AG04449 (cell line): Measurements from ENCODE around the gene ITIH3.

Experiments
- CTCF ChIA-PET: fragments of 350-600 bp; formaldehyde crosslinking; extraction: SDS; loops from one replicate; lab custom pipeline; 2021; ENCODE audit warnings: antibody characterized with exemption; lab: Yijun Ruan, JAX
- POLR2A ChIA-PET: fragments of 400-600, 350-600 bp; formaldehyde crosslinking; extraction: SDS; loops from one replicate; lab custom pipeline; 2020; ENCODE audit warnings: antibody characterized with exemption, inconsistent platforms; lab: Yijun Ruan, JAX
- DNase-seq: peaks from one replicate; pipeline ENCODE4 v3.0.0-alpha.2; 2010; ENCODE audit warnings: low read depth, low spot score
- H3K4me3 ChIP-seq: 2 replicates; pipeline ENCODE4 v1.5.1; 2011; ENCODE audit warnings: low read depth, mild to moderate bottlenecking, control low read depth, low read length
- TF ChIP-seq, protein P1 (sequence below): IDR thresholded peaks from one replicate; pipeline ENCODE4 v1.5.1; 2011; ENCODE audit warnings: mild to moderate bottlenecking, moderate library complexity, low read length, control low read depth, inconsistent platforms; ENCODE audit not compliant: insufficient read depth; ENCODE audit errors: missing control alignments

ITIH3 gene

DNA sequence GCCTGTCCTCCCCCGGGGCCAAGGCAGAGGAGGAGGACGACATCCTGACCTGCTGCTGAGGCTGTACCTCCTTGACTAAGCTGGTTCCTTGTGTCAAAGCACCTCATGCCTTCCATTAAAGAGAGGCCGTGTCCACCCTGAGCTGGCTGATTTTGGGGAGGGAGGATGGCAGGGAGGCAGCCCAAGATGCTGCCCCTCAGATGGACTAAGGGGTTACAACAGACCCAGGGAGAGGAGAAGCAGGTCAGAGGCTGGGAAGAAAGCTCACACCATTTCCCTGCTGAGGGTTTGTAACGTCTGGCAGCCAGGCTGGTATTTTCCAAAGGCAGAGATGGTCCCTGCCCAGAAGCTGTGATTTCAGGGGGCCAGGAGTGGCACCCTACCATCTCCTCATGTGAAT is 2.7 kb upstream of the ITIH3 start:
- CTCF ChIA-PET, result no interaction called here
- POLR2A ChIA-PET, result no interaction called here
- H3K4me3 ChIP-seq, result no peak overlapping the region
- DNase-seq, result no peak
- TF ChIP-seq, protein P1, sequence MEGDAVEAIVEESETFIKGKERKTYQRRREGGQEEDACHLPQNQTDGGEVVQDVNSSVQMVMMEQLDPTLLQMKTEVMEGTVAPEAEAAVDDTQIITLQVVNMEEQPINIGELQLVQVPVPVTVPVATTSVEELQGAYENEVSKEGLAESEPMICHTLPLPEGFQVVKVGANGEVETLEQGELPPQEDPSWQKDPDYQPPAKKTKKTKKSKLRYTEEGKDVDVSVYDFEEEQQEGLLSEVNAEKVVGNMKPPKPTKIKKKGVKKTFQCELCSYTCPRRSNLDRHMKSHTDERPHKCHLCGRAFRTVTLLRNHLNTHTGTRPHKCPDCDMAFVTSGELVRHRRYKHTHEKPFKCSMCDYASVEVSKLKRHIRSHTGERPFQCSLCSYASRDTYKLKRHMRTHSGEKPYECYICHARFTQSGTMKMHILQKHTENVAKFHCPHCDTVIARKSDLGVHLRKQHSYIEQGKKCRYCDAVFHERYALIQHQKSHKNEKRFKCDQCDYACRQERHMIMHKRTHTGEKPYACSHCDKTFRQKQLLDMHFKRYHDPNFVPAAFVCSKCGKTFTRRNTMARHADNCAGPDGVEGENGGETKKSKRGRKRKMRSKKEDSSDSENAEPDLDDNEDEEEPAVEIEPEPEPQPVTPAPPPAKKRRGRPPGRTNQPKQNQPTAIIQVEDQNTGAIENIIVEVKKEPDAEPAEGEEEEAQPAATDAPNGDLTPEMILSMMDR, result no peak

DNA sequence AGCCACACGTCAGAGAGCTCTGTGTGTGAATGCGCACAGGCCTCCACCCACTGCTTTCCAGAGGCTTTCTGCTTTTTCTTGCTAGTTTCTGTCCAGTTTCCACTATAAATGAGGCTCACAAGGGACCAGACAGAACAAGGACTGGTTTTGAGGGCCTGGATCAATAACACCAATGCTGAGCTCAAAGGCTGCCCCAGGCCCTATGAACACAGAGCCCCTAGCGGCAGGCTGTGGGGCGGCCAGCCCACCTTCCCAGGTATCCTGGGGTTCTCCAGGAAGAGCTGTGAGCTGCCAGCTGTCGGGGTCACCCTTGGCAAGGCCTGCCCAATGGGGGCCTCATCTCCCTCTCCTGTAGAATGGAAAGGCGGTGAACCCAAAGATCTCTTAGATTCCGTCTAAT is 2.2 kb upstream of the ITIH3 start:
- TF ChIP-seq, protein P1, result peak; percentile 8
- CTCF ChIA-PET, result no interaction called here
- no peak overlapping the region for H3K4me3 ChIP-seq
- POLR2A ChIA-PET, result no interaction called here
- no peak for DNase-seq

DNA sequence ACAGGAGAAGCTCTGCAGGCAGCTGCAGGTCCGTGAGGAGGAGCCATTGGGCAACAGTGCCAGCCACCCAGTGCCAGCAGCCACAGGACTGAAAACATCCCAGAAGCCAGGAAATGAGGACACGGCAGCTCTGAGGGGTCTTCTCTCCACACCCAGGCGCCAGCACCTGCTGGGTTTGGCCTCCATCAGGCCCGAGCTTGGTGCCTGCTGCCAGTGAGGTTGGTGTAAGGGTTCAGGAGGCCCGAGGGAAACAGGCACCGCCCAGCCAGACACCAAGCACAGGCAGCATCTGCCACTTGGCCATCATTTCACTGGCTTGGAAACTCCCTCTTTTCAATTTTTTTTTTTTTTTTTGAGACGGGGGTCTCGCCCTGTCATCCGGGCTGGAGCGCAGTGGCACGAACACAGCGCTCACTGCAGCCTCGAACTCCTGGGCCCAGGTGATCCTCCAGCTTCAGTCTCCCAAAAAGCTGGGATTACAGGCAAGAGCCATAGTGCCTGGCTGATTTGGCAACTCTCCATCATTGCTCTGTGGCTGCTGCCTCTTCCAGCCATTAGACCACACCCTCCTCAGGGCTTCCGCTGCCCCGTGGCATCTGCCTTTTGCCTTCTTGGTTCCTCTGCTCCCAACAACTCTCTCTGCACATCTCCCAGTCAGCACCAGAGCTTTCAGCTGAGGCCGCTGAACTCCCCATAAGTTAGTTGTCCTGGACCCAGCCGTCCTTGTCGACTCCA is 1.5 kb upstream of the ITIH3 start:
- ChIA-PET CTCF (interaction anchor here (1.5 kb wide), 1 partner anchor 19 kb away, joined by 3 read pairs; no protein-coding TSS in a partner anchor), POLR2A (no interaction called here)
- no peak for DNase-seq
- H3K4me3 ChIP-seq, result no peak overlapping the region
- TF ChIP-seq, protein P1, result no peak

DNA sequence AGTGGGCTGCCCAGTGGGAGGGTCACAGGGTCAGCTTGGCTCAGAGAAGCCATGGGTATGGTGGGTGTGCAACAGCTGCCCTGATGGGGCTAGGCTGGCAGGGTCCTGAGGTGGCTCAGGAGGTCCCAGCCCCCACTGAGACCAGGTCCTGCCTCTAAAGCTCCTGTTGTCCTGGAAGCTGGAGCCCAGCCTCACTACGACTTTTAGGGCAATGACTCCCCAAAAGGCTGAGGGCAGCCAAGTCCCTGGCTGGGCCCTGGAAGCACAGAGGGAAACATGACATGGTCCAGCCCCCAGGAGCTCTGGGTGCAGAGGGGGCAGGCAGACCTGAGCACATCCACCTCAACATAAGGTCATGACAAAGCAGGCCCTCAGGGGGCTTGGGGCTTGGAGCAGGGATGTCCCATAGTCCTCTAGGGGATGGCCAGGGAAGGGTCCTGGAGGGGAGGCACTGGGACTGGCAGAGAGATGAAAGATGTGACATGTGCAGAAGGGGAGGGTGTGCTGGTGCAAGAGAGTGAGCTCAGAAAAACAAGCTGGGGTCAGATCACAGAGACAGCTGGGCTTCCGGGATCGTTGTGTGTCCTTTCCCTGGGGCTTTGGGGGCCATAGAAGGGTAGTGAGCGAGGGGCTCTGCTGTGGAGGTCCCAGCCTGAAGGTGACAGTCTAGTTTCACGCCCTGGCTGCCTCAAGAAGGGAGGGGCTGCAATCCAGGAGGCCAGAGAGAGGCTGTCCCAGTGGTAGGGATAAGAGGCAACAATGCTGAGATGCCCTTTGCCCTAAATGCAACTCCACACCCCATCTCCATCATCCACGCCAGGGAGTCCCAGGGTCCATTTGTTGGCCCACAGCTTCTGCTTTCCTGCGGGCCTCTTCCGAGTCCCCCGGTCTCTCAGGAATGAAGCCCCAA is 639 bp upstream of the ITIH3 start:
- no peak for DNase-seq
- POLR2A ChIA-PET, result no interaction called here
- CTCF ChIA-PET, result interaction anchor here (1.1 to 1.7 kb wide), 3 partner anchors 18 to 114 kb away, joined by 3 to 7 read pairs (median 3); no protein-coding TSS in a partner anchor
- TF ChIP-seq, protein P1, result no peak
- H3K4me3 ChIP-seq, result no peak overlapping the region

DNA sequence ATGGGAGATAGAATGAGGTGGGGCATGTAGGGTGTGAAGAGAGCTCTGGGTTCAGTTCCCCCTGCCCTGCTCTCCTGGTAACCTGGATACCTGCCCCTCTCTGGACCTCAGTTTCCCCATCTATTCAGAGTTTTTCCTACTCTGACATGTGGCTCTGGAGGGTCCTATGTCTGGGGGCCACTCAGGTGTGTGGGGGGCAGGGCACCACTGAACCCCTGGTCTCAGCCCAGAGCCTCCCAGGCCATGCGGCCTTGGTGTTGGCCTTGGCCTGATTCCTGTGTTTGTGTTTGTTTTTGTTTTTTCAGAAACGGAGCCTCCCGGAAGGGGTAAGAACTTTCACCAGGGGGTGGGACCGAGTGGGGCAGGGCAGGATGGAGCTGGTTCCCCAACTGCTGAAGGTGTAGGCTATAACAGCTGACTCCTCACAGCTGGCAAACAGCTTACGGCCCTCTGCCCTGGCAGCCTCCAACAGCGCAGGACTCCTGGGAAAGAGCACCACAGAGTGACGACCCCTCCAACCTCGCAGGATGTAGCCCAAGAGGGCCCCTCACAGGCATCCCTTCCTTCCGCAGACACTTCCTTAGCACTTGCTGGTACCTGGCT is 803 bp downstream of the ITIH3 start:
- DNase-seq, result no peak
- TF ChIP-seq, protein P1, result no peak
- ChIA-PET CTCF (interaction anchor here (1.7 kb wide), 1 partner anchor 26 kb away, joined by 7 read pairs; no protein-coding TSS in a partner anchor), POLR2A (no interaction called here)
- H3K4me3 ChIP-seq, result no peak overlapping the region
